Spleen (tissue), 7 donors: ENCODE results near the gene CTRL.

Experiments used
- POLR2A ChIP-seq, 3 donors: fragments of 450-650 bp; IDR thresholded peaks; one replicate each; pipeline ENCODE4 v1.5.1; 2017; ENCODE audit warnings: antibody characterized with exemption in 3 of 3, mild to moderate bottlenecking in 1 of 3
- TF ChIP-seq, protein P1 (sequence below), 11 experiments: fragments of 200-600 bp in 7 of 11; fragments of 450-650 bp in 4 of 11; sonication (generic) in 4 of 11; IDR thresholded peaks in 8 of 11; conservative IDR thresholded peaks in 3 of 11; 1 replicate in 7 of 11; 2 replicates in 4 of 11; pipeline versions ENCODE4 v1.4.0 to v1.8.0; 2016 to 2021; ENCODE audit warnings: antibody characterized with exemption in 11 of 11, inconsistent platforms in 4 of 11, mild to moderate bottlenecking in 1 of 11
- donor health status: DM: no; HTN: no; CAD: no; lungs with moderate emphysema.
- donor health status: DM: no; HTN: no; CAD: no.
- donor health status: DM: no; HTN: no; CAD: no.

DNA sequence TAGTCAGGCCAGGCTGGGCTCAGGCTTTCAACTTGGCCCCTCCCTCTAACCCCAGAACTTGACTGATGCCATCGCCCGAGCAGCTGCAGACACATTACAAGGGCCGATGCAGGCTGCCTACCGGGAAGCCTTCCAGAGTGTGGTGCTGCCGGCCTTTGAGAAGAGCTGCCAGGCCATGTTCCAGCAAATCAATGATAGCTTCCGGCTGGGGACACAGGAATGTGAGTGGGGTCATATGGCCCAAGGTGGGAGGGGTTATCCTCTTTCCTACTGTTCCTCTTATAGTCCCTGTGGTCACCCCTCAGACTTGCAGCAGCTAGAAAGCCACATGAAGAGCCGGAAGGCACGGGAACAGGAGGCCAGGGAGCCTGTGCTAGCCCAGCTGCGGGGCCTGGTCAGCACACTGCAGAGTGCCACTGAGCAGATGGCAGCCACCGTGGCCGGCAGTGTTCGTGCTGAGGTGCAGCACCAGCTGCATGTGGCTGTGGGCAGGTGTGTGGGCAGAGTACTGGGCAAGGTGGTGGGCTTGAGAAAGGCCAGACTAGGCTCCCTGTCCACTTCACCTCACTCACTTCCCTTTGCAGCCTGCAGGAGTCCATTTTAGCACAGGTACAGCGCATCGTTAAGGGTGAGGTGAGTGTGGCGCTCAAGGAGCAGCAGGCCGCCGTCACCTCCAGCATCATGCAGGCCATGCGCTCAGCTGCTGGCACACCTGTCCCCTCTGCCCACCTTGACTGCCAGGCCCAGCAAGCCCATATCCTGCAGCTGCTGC is 49.1 kb downstream of the CTRL start:
- TF ChIP-seq POLR2A (IDR thresholded peaks at IDR 0.05) = no peak
- TF ChIP-seq, protein P1, sequence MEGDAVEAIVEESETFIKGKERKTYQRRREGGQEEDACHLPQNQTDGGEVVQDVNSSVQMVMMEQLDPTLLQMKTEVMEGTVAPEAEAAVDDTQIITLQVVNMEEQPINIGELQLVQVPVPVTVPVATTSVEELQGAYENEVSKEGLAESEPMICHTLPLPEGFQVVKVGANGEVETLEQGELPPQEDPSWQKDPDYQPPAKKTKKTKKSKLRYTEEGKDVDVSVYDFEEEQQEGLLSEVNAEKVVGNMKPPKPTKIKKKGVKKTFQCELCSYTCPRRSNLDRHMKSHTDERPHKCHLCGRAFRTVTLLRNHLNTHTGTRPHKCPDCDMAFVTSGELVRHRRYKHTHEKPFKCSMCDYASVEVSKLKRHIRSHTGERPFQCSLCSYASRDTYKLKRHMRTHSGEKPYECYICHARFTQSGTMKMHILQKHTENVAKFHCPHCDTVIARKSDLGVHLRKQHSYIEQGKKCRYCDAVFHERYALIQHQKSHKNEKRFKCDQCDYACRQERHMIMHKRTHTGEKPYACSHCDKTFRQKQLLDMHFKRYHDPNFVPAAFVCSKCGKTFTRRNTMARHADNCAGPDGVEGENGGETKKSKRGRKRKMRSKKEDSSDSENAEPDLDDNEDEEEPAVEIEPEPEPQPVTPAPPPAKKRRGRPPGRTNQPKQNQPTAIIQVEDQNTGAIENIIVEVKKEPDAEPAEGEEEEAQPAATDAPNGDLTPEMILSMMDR (IDR thresholded peaks at IDR 0.05 in 8 of 11, conservative IDR thresholded peaks at IDR 0.05 in 3 of 11) = peak in 1 of 11 experiments; percentile 20
